H9 (cell line): ENCODE measurements around the gene RILPL1. TPM values are rescaled to one million over a fixed set of nuclear protein-coding genes. Genes with fewer than 3 reads are reported as not detected.

Experiments
- DNase-seq: peaks from one replicate; pipeline ENCODE4 v3.0.0-alpha.2; 2017
- H2AFZ ChIP-seq: one replicate; pipeline ENCODE4 v1.6.1; 2013; ENCODE audit warnings: mild to moderate bottlenecking, low read length, control low read depth, moderate library complexity
- H2AK5ac ChIP-seq: 2 replicates; pipeline ENCODE4 v1.6.1; 2013; ENCODE audit warnings: low read length, control low read depth, mixed read lengths; ENCODE audit not compliant: insufficient read length
- H2BK120ac ChIP-seq: one replicate; pipeline ENCODE4 v1.6.1; 2013; ENCODE audit warnings: low read depth, mild to moderate bottlenecking, low read length, control low read depth, inconsistent platforms; ENCODE audit not compliant: poor library complexity, severe bottlenecking
- H2BK12ac ChIP-seq: 2 replicates; pipeline ENCODE4 v1.6.1; 2013; ENCODE audit warnings: low read length, control low read depth, mixed read lengths, low read depth; ENCODE audit not compliant: insufficient read length
- H2BK15ac ChIP-seq: 2 replicates; pipeline ENCODE4 v1.6.1; 2013; ENCODE audit warnings: low read depth, low read length, control low read depth
- H2BK20ac ChIP-seq: one replicate; pipeline ENCODE4 v1.6.1; 2013; ENCODE audit warnings: low read depth, mild to moderate bottlenecking, low read length, control low read depth, inconsistent platforms; ENCODE audit not compliant: poor library complexity, severe bottlenecking
- H2BK5ac ChIP-seq: 2 replicates; pipeline ENCODE4 v1.6.1; 2013; ENCODE audit warnings: low read length, control low read depth, mixed read lengths; ENCODE audit not compliant: insufficient read length
- H3K14ac ChIP-seq: 2 replicates; pipeline ENCODE4 v1.6.1; 2013; ENCODE audit warnings: low read length, control low read depth; ENCODE audit not compliant: insufficient read depth
- H3K18ac ChIP-seq: 2 replicates; pipeline ENCODE4 v1.6.1; 2013; ENCODE audit warnings: low read depth, mild to moderate bottlenecking, mixed read lengths, low read length, control low read depth; ENCODE audit not compliant: insufficient read length
- H3K23ac ChIP-seq: 2 replicates; pipeline ENCODE4 v1.6.1; 2013; ENCODE audit warnings: low read length, control low read depth, mixed read lengths, low read depth; ENCODE audit not compliant: insufficient read length
- H3K23me2 ChIP-seq: 2 replicates; pipeline ENCODE4 v1.6.1; 2013; ENCODE audit warnings: low read depth, mild to moderate bottlenecking, mixed read lengths, low read length, control low read depth; ENCODE audit not compliant: insufficient read length, poor library complexity, severe bottlenecking
- H3K27ac ChIP-seq: 2 replicates; pipeline ENCODE4 v1.5.1; 2013; ENCODE audit warnings: low read length, control low read depth, mixed read lengths, low read depth; ENCODE audit not compliant: insufficient read length
- H3K27me3 ChIP-seq: 2 replicates; pipeline ENCODE4 v1.6.1; 2013; ENCODE audit warnings: low read length, control low read depth, inconsistent platforms; ENCODE audit not compliant: insufficient read depth
- H3K4ac ChIP-seq: 2 replicates; pipeline ENCODE4 v1.6.1; 2013; ENCODE audit warnings: low read depth, mild to moderate bottlenecking, control low read depth, inconsistent platforms, low read length, moderate library complexity
- H3K4me1 ChIP-seq: 2 replicates; pipeline ENCODE4 v1.6.1; 2013; ENCODE audit warnings: low read length, control low read depth, inconsistent platforms; ENCODE audit not compliant: insufficient read depth
- H3K4me2 ChIP-seq: 2 replicates; pipeline ENCODE4 v1.6.1; 2013; ENCODE audit warnings: low read length, control low read depth, mixed read lengths; ENCODE audit not compliant: insufficient read length, insufficient read depth
- H3K56ac ChIP-seq: 2 replicates; pipeline ENCODE4 v1.6.1; 2013; ENCODE audit warnings: low read depth, mild to moderate bottlenecking, mixed read lengths, low read length, control low read depth; ENCODE audit not compliant: insufficient read length
- H3K79me1 ChIP-seq: 2 replicates; pipeline ENCODE4 v1.6.1; 2013; ENCODE audit warnings: low read depth, mild to moderate bottlenecking, moderate library complexity, low read length, control low read depth, inconsistent platforms; ENCODE audit not compliant: insufficient read depth, poor library complexity, severe bottlenecking
- H3K79me2 ChIP-seq: 2 replicates; pipeline ENCODE4 v1.6.1; 2013; ENCODE audit warnings: low read length, control low read depth, inconsistent platforms; ENCODE audit not compliant: insufficient read depth
- H3K9ac ChIP-seq: 2 replicates; pipeline ENCODE4 v1.6.1; 2013; ENCODE audit warnings: low read length, control low read depth, mixed read lengths; ENCODE audit not compliant: insufficient read length; ENCODE audit errors: extremely low read depth
- H3K9me3 ChIP-seq: one replicate; pipeline ENCODE4 v1.6.1; 2013; ENCODE audit warnings: low read depth, low read length, inconsistent platforms; ENCODE audit not compliant: control insufficient read depth
- H3T11ph ChIP-seq: one replicate; pipeline ENCODE4 v1.6.1; 2013; ENCODE audit warnings: mild to moderate bottlenecking, low read length, control low read depth, inconsistent platforms
- H4K20me1 ChIP-seq: one replicate; pipeline ENCODE4 v1.6.1; 2013; ENCODE audit not compliant: control insufficient read depth, insufficient read length, insufficient read depth
- H4K5ac ChIP-seq: 2 replicates; pipeline ENCODE4 v1.6.1; 2013; ENCODE audit warnings: low read depth, mild to moderate bottlenecking, mixed read lengths, low read length, control low read depth; ENCODE audit not compliant: insufficient read length
- H4K8ac ChIP-seq: replicated peaks from 2 replicates; pipeline ENCODE4 v1.6.1; 2013; ENCODE audit warnings: low read length, control low read depth, mixed read lengths, low read depth; ENCODE audit not compliant: insufficient read length
- H4K91ac ChIP-seq: 2 replicates; pipeline ENCODE4 v1.6.1; 2013; ENCODE audit warnings: low read depth, mild to moderate bottlenecking, moderate library complexity, mixed read lengths, low read length, control low read depth; ENCODE audit not compliant: insufficient read length
- H3K27ac Mint-ChIP-seq, 3 experiments: 2 replicates in 2 of 3; 3 replicates in 1 of 3; pipeline ENCODE4 v1.8.0; 2020 to 2021; ENCODE audit warnings: mixed read lengths in 3 of 3, mild to moderate bottlenecking in 1 of 3, moderate library complexity in 1 of 3
- H3K27me3 Mint-ChIP-seq: 2 replicates; pipeline ENCODE4 v1.8.0; 2021; ENCODE audit warnings: low read depth, mild to moderate bottlenecking, moderate library complexity, mixed read lengths
- H3K36me3 Mint-ChIP-seq, 3 experiments: 2 replicates in 2 of 3; 3 replicates in 1 of 3; pipeline ENCODE4 v1.8.0; 2020 to 2021; ENCODE audit warnings: low read depth in 3 of 3, mixed read lengths in 3 of 3; ENCODE audit not compliant: insufficient read depth in 1 of 3
- H3K4me1 Mint-ChIP-seq, 2 experiments: 2 replicates each; pipeline ENCODE4 v1.8.0; 2020; ENCODE audit warnings: mixed read lengths in 2 of 2
- H3K4me3 Mint-ChIP-seq, 2 experiments: 2 replicates in 1 of 2; 3 replicates in 1 of 2; pipeline ENCODE4 v1.8.0; 2020 to 2021; ENCODE audit warnings: mild to moderate bottlenecking in 2 of 2, mixed read lengths in 2 of 2, moderate library complexity in 1 of 2
- H3K9me3 Mint-ChIP-seq, 2 experiments: 2 replicates in 1 of 2; 3 replicates in 1 of 2; pipeline ENCODE4 v1.8.0; 2020; ENCODE audit warnings: mild to moderate bottlenecking in 2 of 2, mixed read lengths in 2 of 2, moderate library complexity in 1 of 2
- CTCF ChIP-seq: fragments of 200-600 bp; sonication (generic); conservative IDR thresholded peaks from 3 replicates; pipeline ENCODE4 v1.8.0; 2021; ENCODE audit warnings: antibody characterized with exemption, mild to moderate bottlenecking
- WGBS: extraction: QIAGEN DNeasy Blood & Tissue Kit; methylation state at CpG from one replicate; pipeline ENCODE4 v1.1.7; 2013; ENCODE audit warnings: missing lambda C conversion rate, low lambda C conversion rate, mixed read lengths; ENCODE audit not compliant: insufficient read length; ENCODE audit errors: extremely low coverage; 5-methylcytosine and 5-hydroxymethylcytosine counted together
- total RNA-seq: library from RNA; stranded (reverse); gene quantifications from 2 replicates; pipeline ENCODE4 v1.2.1, GENCODE V29; 2021

Gene RILPL1
- total RNA-seq, 1 experiment from 2014 or later: 8.1 TPM

GRCh38 chr12:123469978-123470377, 63.5 kb downstream of the RILPL1 start:
- no peak overlapping the region for H2AFZ ChIP-seq
- no peaks in the 10 kb centered on the region for H3K23me2 ChIP-seq
- H3K27ac ChIP-seq: no peak overlapping the region
- no peak overlapping the region for H2BK15ac ChIP-seq
- Mint-ChIP-seq H3K27ac (no peak overlapping the region), H3K27me3 (no peaks in the 10 kb centered on the region), H3K36me3 (peaks cover 2 to 25% (median 24%) of the 10 kb centered on the region in 3 experiments; a peak in 5 of 7 replicates), H3K4me1 (no peaks in the 10 kb centered on the region), H3K9me3 (no peaks in the 10 kb centered on the region), H3K4me3 (no peak overlapping the region)
- no peak overlapping the region for H3K18ac ChIP-seq
- no peak overlapping the region for H2BK5ac ChIP-seq
- no peak overlapping the region for H4K8ac ChIP-seq
- no peaks in the 10 kb centered on the region for H4K20me1 ChIP-seq
- no peak overlapping the region for H4K91ac ChIP-seq
- H3K79me1 ChIP-seq: no peaks in the 10 kb centered on the region
- no peak overlapping the region for H2BK120ac ChIP-seq
- no peaks in the 10 kb centered on the region for H3K4me1 ChIP-seq
- H2BK12ac ChIP-seq: no peak overlapping the region
- no peak overlapping the region for H3K14ac ChIP-seq
- TF ChIP-seq CTCF: no peak
- DNase-seq: no peak
- H4K5ac ChIP-seq: no peak overlapping the region
- H3K27me3 ChIP-seq: no peaks in the 10 kb centered on the region
- no peak overlapping the region for H3K9ac ChIP-seq
- H3K9me3 ChIP-seq: no peaks in the 10 kb centered on the region
- H3K56ac ChIP-seq: no peak overlapping the region
- no peak overlapping the region for H2AK5ac ChIP-seq
- no peak overlapping the region for H3K4ac ChIP-seq
- H3K23ac ChIP-seq: no peak overlapping the region
- no peaks in the 10 kb centered on the region for H3K79me2 ChIP-seq
- no peak overlapping the region for H3T11ph ChIP-seq
- H3K4me2 ChIP-seq: no peak overlapping the region
- no peak overlapping the region for H2BK20ac ChIP-seq
- no CpG with 5 or more reads among the region's 2 CpGs for WGBS
